Activated CD8-positive, alpha-beta memory T cell treated with anti-CD3 and anti-CD28 coated beads for 1 hour (primary cell): ENCODE results near the gene PRRG4.
"Not testable (repeated sequence)": the region's sequence is repeated elsewhere in the genome, so short reads cannot be mapped to it uniquely, and the experiment has no call there.

ENCODE experiments used
- DNase-seq, 2 donors: peaks; one replicate each; pipeline ENCODE4 v3.0.0-alpha.2; 2020; ENCODE audit warnings: low read depth in 1 of 2; ENCODE audit errors: extremely low read depth in 1 of 2

The PRRG4 gene

GRCh38 chr11:32829680-32830412 is at the start of gene PRRG4:
TSS of gene PRRG4 (plus strand) at chr11:32829927. CDS start at chr11:32830530, 603 bp downstream.
- DNase-seq = no peak

GRCh38 chr11:32780839-32781238 is 48.9 kb upstream of the PRRG4 start:
- not testable (repeated sequence) for DNase-seq

- no peak for DNase-seq
Observed at GRCh38 chr11:32781721-32782120, 48.0 kb upstream of the PRRG4 start.

DNA sequence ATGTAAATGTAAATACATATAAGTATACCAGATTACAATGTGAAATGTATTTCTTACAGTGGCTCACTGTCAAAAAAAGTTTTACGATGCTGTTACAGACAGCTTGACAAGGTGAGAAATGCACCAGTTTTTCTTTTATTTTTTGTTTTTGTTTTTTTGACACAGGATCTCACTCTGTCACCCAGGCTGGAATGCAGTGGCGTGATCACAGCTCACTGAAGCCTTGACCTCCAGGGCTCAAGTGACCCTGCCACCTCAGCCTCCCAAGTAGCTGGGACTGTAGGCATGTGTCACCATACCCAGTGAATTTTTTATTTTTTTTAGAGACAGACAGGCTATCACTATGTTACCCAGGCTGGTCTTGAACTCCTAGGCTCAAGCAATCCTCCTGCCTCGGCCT is 44.5 kb upstream of the PRRG4 start:
- DNase-seq = no peak

DNA sequence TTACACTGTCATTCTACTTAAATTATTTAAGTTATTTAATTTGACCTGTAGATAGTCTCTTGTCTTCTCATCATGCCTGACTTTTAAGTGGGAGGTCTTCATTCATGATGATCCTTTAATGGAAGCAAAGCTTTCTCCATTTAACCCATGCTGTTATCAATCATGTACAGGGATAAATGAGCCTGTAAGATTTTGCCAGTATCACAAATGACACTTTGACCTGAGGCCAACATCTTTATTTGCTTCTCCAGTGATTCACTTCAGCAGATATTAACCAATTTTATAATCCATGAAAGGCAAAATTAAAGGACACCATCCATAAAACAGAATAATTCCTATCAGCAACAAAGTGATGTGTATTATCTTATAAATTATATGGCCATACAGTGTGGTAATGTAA is 42.9 kb upstream of the PRRG4 start:
- no peak for DNase-seq

- DNase-seq = no peak
Observed at GRCh38 chr11:32790916-32791315, 38.8 kb upstream of the PRRG4 start.

- no peak for DNase-seq
Observed at GRCh38 chr11:32792111-32792947, 37.4 kb upstream of the PRRG4 start.

DNA sequence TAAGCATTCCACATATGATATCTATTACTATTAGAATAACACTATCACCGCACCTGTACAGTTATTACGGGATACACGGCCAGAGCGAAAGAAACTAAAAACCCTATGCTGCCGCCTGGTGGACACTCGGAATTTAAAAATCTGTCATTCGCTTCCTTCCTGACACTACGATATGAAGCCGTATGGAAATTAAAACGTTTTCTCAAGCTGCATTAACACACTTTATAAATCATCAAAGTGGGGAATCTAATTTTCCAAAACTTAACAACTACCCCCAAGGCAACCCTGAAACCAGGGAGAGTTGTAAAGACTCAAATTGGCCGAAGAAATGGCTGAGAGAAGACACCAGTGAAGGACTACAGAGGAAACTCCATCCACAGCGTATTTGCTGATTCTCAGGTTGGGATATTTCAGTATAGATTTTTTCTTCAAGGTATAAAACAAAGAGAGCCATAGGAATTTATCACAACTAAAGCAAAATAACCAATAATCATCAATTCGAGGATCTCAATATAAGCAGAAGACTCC is 36.7 kb upstream of the PRRG4 start:
- peak in 1 of 2 donors; percentile 43 for DNase-seq

- DNase-seq = no peak
Observed at GRCh38 chr11:32794439-32794838, 35.3 kb upstream of the PRRG4 start, which contains the start of gene CCDC73. TSS of gene CCDC73 (minus strand) at chr11:32794662. CDS start at chr11:32760243, 34,419 bp downstream.

DNA sequence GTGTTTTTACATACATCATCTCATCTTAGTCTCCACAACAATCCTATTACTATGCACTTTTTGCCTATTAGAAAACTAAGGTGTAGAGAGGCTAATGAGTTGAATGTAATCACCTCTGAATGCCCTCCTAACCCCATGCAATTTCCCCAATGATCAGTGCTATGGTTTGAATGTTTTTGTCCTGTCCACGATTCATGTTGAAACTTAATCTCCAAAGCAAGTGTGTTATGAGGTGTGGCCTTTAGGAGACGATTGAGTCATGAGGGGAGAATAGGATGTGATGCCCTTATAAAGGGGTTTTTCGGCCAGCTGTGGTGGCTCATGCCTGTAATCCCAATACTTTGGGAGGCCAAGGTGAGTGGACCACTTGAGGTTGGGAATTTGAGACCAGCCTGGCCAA is 33.3 kb upstream of the PRRG4 start:
- no peak for DNase-seq

DNA sequence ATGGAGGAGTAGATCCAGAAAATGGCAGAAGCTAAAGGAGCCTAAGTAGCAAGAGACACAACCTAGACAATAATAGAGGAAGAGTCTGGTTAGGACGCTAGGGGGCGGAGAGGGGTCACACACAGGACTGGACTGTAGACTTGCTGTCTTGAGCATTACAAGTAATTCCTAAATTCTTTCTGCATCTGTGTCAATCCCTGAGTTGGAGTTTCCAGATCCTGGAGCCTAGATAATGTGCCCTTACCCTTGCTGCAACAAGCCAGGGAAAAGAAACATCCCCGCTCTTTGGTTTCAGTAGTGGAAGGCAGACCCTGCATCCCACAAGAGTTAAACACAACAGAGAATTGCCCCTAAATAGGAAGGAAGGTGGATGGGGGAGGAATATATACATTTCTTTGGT is 20.4 kb upstream of the PRRG4 start:
- peak in 1 of 2 donors; percentile 10 for DNase-seq

DNA sequence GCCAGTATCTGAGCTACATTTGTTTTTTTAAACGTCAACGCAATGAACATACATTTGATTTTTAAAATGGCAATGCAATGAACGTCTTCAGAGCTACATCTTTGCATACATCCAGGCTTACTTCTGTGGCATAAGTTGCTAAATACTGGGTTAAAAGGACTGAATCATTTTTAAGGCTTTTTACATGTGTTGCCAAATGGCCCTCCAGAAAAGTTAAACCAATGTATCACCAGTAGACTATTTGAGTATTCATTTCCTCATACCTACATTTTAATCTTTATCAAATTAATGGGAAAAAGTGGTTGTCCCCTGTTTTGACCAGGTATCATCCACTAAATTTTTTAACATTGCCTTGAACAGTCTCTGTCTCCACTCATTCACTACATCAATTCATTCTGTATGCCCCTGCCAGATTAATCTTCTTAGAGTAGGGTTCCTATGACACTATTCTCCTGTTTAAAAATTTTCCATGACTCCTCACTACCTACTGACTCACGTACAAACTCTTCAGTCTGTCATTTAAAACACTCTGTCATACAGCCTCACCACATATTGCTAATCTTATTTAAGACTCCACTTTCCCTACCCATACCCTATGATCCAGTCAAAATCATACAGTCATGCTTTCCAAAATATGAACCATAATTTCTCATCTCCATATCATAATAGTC is 12.4 kb upstream of the PRRG4 start:
- no peak for DNase-seq

- DNase-seq = no peak
Observed at GRCh38 chr11:32817852-32818183, 11.9 kb upstream of the PRRG4 start.

DNA sequence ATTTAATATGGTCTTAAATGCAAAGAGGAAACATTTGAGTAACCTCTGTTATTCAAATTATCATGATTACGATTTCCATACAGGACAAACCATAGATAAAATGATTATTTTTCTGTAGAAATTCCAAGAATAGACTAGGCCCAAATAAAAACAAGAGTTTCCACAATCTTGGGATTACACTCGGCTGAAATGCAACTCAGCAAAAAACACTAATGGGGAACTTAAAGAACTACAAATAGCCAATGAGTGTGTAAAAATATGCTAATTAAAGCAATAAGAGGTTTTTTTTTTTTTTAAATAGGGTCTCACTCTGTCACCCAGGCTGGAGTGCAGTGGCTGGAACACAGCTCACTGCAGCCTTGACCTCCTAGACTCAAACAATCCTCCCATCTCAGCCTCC is 10.5 kb upstream of the PRRG4 start:
- no peak for DNase-seq

- DNase-seq = no peak
Observed at GRCh38 chr11:32820497-32820896, 9.2 kb upstream of the PRRG4 start.

- DNase-seq = no peak
Observed at GRCh38 chr11:32821517-32821916, 8.2 kb upstream of the PRRG4 start.

DNA sequence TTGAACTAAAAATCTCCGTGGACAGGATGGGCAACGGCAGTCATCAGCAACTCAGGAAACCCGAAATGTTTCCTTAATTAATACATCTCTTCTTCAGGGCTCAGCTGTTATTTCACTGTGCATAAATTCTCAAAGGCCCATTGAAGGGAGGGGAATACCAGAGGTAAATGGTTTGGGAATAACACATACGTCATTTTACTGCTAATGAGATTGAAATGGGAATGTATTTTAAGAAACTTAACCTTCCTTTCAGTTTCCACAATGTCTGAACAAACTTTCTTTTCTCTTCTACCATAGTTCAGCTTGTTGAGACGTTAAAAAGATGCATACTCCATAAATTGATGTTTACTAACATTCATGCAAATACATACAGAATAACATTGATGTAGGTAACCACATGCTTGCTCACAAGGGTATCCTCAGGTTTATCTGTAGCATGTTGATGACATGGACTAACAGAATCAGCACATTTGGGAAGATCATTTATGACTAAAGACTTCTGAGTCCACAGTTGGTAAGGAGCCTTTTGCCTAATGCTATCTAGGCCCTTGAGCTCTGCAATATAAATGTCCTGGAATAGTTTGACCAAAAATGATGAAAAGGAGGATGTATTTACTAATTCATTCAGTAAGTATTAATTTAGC is 7.7 kb upstream of the PRRG4 start:
- DNase-seq = no peak

GRCh38 chr11:32823617-32824016 is 6.1 kb upstream of the PRRG4 start:
- DNase-seq = not testable (repeated sequence)

GRCh38 chr11:32826113-32826512 is 3.6 kb upstream of the PRRG4 start:
- no peak for DNase-seq

- no peak for DNase-seq
Observed at GRCh38 chr11:32827276-32827675, 2.5 kb upstream of the PRRG4 start.

DNA sequence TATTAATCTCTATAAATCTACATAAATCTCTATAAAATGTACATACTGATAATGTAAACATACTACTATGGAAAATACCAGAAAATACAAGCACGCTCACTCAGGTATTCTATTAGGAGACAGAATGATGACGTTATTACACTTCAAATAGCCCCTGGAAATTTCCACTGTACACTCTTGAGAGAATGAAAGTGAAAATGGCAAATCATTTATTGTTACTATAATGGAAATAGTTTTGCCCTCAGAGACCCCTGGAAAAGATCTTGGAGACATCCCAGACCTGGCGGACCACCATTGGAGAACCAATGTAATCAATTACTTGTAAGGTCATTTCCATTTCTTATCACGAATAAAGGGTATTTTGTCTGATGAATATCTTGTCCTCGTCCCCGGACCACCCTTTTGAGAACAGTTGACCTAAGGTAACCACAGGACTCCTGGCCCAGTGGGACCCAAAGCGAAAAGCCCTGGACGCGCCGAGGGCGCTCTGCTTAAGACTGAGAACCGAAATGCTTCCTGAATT is 509 bp upstream of the PRRG4 start:
- DNase-seq = no peak
